ENCODE measurements around the gene RPL7A. TPM values are rescaled to one million over a fixed set of nuclear protein-coding genes. Genes with fewer than 3 reads are reported as not detected.
A peak's percentile ranks its signal among the peaks of the same experiment; 100 is the strongest.

The RPL7A gene
- polyA plus RNA-seq, 3 donors, result 2,380 to 2,771 (median 2,510) TPM

DNA sequence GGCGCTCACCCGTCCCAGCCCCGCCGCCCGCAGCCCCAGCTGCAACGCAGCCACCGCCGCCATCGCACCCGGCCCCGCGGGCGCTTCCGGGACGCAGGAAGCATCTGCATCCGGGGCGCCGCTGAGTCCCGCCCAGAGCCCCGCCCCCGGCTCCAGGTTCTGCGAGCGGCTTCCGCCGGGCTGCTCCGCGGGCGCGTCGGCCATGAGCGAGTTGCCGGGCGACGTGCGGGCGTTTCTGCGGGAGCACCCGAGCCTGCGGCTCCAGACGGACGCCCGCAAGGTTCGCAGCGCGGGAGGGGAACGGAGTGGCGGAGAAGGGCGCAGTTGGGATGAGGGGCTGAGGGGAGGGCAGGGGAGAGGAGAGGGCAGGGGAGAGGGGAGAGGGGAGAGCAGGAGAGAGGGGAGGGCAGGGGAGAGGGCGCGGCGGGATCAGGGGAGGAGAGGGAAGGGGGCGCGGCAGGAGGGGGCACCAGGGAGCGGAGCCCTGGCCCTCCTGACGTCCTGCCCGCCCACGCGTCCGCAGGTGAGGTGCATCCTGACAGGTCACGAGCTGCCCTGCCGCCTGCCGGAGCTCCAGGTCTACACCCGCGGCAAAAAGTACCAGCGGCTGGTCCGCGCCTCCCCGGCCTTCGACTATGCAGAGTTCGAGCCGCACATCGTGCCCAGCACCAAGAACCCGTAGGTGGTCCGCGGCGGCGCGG is 8.5 kb downstream of the RPL7A start, which contains the start of the genes SURF1 and SURF2:
Gene SURF1 (minus strand): TSS at position 97 of the 701 bp plus-strand sequence. CDS start 34 bp downstream, at position 63.
Gene SURF2 (plus strand): TSS at position 160 of the 701 bp plus-strand sequence. CDS start 43 bp downstream, at position 203.
- peak in 8 of 11 donors; percentile 68 to 85 (median 78) for DNase-seq (ENCODE audit: extremely low read depth in 1 of 11, low read depth in 9 of 11, low spot score in 4 of 11)

DNA sequence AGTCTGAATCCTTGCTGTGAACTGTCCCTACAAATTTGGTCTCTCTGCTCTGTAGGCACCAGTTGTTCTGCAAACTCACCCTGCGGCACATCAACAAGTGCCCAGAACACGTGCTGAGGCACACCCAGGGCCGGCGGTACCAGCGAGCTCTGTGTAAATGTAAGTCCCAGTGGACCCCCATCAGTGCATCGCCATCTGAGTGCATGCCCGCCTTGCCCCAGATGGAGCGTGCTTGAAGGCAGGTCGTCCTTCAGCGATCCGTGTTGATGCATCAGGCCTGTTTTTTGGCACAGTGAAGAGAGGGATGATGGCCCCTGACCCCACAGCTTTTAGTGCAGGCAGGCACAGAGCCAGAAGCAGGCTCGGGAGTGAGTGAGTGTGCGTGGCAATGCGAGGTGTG is 9.6 kb downstream of the RPL7A start:
- DNase-seq (ENCODE audit: extremely low read depth in 1 of 11, low read depth in 9 of 11, low spot score in 4 of 11), result no peak

DNA sequence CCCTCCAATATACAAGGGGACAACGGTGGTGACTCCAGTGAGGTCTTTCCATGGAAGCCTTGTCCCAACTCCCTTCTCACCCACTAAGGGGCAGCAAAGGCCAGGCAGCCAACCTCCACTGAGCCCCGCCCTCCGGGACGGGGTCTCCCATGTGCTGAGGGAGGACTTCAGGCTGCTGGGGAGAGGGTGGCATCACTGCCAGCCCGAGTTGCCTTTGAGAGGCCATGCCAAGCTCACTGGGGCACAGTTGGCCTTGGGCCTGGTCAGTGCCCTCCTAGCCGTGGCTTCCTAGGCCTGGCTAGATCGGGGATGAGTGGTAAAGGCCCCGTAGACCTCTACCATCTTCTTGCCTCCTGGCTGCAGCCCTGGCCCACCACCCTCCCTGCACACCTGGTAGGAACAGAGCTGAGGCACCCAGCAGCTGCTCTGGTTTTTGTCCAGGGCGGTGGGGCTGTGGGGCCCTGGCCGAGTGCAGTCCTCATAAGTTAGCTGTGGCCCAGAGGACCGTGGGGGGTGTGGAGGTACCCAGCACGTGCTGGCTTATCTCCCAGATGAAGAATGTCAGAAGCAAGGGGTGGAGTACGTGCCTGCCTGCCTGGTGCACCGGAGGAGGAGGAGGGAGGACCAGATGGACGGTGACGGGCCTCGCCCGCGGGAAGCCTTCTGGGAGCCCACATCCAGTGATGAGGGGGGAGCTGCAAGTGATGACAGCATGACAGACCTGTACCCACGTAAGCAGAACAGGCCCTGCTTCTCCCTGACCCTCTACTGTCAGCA is 11.6 kb downstream of the RPL7A start:
- no peak for DNase-seq (ENCODE audit: extremely low read depth in 1 of 11, low read depth in 9 of 11, low spot score in 4 of 11)

DNA sequence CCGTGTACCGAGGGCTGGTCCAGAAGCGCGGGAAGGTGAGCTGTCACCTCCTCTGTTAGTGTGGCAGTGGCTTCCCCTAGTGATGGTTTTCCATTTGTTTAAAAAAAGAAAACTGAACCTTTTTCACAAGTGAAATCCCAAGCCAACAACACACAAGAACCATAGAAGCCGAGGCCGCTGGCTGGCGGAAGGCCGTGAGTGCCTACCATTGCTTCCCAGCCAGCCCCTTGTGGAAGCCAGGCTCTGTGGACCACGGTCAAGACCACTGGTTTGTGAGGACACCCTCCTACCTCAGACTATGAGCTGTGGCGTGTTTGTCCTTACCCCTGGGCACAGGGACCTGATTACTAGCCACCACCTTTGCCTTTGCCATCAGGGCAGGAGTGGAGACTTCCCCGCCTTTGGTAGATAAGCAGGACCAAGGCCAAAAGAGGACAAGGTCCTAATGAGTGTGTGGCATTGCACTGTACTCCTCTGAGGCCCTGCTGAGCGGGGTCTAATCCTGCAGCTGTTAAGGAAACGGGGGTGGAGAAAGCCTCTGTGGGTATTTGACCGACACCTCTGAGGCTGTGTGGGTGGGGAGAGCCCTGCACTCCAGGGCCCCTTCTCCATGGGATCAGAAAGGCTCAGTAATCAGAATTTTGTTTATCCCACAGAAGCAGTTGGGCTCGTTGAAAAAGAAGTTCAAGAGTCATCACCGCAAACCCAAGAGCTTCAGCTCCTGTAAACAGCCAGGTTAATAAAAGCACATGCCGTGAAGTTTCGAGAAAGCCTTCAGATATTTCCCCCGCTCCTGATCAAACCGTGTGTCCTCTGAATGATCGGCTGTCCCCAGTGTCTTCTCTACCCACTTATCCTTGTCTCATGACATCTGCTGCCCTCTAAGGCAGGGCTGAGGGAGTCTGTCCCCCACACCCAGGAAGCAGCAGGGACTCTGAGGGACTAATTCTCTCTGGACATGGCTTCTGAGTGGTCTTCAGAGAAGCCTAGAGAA is 12.7 kb downstream of the RPL7A start:
- no peak for DNase-seq (ENCODE audit: extremely low read depth in 1 of 11, low read depth in 9 of 11, low spot score in 4 of 11)

DNA sequence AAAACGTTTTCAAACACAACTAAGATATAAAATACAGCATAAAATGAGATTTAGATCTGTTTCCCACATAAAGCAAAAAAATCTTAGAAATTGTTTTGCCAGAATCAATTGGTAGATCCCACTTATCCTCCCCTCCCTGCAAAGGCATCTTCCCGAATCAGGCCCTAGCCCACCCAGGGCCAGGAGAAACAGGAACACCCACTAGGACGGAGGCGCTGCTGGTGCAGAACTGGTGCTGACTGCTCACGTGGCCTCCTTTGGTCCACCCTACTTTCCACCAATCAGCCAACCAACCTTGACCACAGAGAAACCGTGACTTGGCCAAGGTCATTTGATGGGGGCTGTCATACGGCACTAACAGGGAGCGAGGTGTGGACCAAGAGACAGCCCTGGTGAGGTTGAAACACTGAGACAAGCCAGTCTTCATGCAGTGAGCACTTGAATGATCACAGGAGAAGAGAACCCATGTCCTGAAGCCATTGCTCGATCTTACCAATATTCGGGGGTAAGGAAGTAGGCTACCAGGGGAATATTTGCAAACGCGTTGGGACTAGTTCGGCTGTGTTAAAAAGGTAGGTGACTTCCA is 13.6 kb downstream of the RPL7A start:
- DNase-seq (ENCODE audit: extremely low read depth in 1 of 11, low read depth in 9 of 11, low spot score in 4 of 11), result no peak

DNA sequence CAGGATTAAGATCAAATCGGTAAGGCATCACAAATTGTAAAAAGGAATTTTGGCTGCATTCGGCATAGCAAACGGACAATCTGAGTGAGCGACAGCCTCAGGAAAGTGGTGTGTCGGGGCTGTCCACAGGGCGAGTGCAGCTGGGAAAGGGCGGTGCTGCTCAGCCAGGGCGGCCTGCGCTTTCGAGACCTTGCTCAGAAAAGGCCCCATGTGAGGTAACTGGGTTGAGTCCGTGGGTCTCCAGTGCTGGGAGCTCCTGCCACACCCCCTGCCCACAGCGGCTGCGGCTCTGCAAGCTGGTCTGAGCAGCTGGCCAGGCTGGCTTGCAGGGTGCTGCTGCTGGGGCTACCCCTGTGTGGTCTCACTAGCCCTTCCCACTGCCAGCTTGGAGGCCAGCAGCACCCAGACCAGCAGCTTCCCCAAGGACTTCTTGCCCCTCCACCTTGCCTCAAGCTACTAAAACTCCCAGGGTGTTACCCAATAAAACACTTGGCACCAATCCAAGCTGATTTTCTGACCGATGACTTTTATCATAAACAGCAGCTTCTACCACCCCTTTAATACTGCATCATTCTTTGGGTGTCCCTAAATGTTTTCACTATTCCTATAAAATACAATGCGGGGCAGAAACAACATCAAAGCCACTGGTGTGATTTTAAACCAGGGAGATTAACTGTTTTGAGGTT is 14.5 kb downstream of the RPL7A start:
- DNase-seq (ENCODE audit: extremely low read depth in 1 of 11, low read depth in 9 of 11, low spot score in 4 of 11), result no peak

DNA sequence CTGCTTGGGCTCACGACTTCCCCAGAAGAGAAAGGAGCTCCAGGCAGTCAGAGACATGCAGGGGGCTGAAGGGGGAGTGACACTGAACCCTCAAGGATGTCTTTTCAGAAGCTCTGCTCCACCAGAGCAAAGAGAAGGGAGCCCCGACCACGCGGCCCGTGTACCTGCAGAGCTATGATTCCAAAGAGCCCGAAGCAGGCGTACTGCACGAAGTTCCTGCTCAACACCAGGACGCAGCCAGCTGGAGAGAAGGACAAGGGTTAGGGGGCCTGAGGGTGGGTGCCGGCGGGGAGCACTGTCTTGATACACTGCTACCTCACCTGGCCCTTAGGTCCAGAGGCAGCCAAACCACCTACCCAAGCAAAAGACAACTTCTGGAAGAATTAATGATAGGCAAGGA is 18.4 kb downstream of the RPL7A start:
- no peak for DNase-seq (ENCODE audit: extremely low read depth in 1 of 11, low read depth in 9 of 11, low spot score in 4 of 11)

DNA sequence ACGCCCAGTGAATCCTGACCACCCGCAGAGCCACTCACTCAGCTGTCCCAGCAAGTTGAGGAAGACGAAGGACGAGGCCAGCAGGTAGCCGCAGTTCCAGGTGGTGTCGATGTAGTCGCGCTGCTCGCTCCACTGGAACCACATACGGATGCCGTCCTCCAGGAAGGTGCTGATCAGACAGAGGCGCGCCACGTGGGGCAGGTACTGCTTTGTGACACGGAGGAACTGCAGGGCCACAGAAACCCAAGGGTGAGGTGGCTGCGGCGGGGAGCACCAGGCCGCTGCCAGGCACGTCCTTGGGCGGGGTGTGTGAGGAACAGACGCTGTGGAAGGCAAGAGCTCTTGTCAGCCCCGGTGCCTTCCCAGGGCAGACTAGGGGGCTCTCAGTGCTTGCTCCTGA is 19.2 kb downstream of the RPL7A start:
- DNase-seq (ENCODE audit: extremely low read depth in 1 of 11, low read depth in 9 of 11, low spot score in 4 of 11), result no peak

DNA sequence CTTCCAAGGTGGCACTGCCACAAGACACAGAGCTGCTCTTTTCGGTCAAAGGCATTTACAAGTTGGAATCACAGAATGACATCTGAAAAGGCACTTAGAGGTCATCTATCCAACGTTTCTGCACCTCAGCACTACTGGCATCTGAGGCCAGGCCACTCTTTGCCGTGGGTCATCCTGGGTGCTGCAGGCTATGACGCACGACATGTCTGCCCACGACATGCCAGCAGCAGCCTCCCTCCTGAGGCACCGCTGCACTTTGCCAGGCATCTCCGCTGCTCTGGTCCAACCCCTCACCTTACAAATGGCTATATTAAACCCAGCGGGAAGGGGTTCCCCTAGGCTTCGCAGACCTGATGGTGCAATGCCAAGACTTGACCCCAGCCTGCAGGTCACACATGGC is 19.8 kb downstream of the RPL7A start:
- no peak for DNase-seq (ENCODE audit: extremely low read depth in 1 of 11, low read depth in 9 of 11, low spot score in 4 of 11)

DNA sequence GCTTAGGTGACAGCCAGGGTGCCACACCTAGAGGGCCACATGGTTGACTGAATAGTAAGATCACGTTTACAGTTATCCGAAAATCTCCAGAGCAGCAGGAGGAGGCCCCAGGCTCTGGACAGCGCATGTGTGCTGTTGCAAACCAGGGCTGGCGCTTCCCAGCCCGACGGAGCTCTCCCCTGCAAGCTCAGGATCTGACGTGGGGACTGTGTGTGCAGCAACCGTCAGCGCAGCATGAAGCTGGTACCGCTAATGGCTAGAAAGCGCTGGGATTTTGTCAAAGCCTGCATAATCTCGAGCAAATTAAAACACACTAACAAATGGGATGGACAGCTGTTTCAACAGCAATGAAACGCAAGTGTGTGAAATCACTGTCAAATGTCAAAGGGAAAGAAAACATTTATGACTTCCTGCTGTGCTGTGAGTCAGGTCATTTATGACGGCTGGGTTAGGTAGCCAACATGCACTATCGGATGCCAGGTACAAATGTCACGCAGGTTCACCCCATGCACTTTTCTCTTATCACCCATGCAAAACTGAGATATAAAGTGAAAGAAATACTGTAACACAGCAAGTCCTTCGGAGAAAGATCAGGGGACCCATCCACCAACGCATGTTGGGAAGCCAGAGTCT is 20.3 kb downstream of the RPL7A start:
- DNase-seq (ENCODE audit: extremely low read depth in 1 of 11, low read depth in 9 of 11, low spot score in 4 of 11), result no peak

DNA sequence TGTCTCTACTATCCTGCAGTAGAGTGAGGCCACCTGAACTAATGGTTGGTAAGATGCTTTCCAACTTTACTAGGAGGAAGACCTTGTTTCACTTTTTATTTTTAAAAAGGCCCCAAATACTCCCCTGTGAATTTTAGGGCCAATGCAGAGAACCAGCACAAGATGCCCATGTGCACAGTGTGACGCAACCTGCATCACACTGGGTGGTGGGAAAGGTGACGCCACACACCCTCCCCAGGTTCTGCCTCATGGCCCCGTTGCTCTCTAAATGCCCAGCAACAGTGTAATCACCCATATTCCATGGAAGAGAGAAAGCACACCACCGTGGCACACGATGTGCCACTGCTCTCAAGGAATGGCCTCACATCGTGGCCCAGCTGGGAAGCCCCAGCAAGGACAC is 21.4 kb downstream of the RPL7A start:
- no peak for DNase-seq (ENCODE audit: extremely low read depth in 1 of 11, low read depth in 9 of 11, low spot score in 4 of 11)

DNA sequence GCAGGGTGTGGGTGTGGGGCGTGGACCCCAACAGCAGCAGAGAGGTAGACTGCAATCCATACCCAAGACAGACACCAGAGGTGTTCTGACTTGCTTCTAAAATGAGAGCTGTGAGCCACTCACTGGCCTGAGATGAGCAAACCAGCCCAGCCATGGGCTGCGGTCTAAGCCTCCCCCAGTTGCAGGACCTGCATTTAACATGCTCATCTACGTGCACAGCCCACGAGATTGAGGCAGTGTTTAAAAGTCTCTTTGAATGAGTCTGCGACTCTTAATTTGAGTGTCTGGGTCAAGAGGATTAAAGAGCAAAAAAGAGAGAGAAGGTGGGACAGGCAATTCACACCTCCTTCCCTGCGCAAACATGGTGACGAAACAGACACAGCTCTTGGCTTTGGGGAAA is 21.9 kb downstream of the RPL7A start:
- DNase-seq (ENCODE audit: extremely low read depth in 1 of 11, low read depth in 9 of 11, low spot score in 4 of 11), result no peak

DNA sequence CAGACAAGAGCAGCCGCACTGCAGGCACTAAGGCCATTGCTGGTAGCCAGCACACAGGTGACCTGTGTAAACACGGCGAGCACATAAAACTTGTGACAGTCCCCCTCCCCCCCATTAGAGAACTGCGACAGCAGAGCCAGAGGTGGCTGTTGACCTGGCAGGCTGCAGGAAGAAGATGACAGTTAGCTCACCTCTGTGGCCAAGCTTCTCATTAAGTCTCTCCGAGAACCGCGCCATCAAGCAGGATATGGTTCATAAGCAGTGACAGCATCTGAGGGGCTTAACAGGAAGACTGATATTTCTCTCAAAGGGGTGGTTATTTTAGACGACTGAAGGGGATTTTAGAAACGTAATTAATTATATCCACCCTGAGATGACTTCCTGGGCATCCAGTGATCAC is 22.7 kb downstream of the RPL7A start:
- DNase-seq (ENCODE audit: extremely low read depth in 1 of 11, low read depth in 9 of 11, low spot score in 4 of 11), result no peak

DNA sequence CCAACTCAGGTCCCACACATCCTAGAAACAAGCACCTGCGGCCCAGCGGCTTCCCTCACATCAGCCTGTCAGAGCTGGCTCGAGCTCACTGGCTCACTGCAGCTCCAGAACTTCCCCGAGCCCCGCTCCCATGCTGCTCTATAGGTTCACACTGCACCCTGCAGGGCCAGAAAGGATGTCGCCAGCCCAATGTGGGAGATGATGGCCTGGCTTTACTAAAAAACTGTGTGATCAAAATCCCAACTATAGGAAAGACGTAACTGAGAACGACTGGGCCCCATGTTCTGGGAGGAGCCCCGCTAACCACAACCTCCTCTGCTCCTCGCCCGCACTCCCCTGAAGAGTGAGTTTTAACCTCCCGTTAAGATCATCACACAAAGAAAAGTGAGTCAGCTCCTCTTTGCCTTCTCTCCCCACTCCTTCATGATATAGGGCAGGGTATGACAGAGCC is 23.3 kb downstream of the RPL7A start:
- no peak for DNase-seq (ENCODE audit: extremely low read depth in 1 of 11, low read depth in 9 of 11, low spot score in 4 of 11)

DNA sequence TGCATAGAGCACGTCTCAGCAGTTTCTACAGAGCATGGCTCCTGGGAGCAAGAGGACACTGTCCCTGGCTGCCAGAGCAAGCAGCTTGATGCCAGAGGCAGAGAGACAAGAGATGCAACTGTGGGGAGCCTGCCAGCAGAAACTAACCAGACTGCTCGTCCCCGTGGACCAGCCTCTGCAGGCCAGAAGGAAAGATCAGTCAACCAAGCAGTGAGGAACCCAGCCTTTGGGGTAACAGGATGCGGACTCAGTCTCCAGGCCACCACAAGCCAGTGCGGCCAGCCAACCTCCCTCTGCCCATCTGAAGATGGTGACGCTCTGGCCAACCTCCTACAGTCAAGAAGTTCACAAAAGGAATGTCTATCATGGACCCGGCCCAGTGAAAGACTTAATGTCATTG is 24.1 kb downstream of the RPL7A start:
- no peak for DNase-seq (ENCODE audit: extremely low read depth in 1 of 11, low read depth in 9 of 11, low spot score in 4 of 11)

DNA sequence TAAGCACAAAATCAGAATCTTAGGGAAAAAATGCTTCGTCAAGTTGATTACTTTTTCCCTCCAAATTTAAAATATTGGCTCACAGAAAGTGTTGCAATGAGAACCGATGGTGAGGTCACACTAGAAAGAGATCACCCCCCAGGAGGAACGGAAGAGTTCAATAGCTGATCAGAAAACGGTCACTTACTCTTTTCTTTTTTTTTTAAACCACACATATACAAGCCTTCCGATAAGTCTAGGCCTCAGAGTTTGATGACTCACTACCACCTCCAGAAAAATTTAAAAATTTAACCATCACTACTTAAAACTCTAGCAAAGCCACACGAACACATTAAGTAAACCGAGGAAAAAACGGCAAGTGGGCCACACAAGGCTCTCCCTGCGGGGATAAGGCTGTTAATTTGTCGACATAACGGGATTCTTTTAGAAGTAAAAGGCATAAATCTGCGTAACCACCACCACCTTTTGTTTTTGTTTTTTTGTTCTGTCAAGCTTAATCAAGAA is 26.6 kb downstream of the RPL7A start:
- DNase-seq (ENCODE audit: extremely low read depth in 1 of 11, low read depth in 9 of 11, low spot score in 4 of 11), result no peak

DNA sequence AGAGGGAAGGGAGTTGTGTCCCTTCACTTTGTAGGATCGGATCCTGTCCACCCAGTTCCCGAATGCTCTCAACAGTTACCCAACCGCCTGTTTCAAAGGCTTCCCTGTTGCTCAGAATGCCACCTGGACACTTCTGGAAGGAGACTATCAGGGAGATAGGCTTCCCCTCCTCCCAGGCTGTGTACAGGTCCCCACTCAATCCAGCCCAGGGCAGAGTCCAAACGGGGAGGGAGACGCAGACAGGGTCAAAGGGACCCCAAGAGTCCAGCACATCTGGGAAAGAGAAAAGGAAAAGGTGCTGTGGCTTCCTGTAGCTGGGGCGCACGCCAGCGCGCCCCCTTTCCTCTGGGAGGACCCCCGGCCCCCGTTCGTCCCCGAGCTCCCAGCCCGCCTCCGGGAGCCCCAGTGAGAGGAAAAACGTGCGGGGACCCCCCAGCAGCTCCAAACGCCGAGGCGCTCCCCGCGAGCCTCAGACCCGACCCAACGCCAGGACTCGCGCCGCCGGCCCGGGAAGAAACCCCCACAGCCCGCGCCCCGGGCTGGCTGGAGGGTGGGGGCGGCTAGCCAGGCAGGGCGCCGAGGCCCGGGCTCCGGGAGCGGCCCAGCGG is 27.2 kb downstream of the RPL7A start:
- DNase-seq (ENCODE audit: extremely low read depth in 1 of 11, low read depth in 9 of 11, low spot score in 4 of 11), result no peak

Data from renal cortex interstitium (tissue), 11 donors.